Measurements from ENCODE around the gene CHST1.

Gene CHST1, protein sequence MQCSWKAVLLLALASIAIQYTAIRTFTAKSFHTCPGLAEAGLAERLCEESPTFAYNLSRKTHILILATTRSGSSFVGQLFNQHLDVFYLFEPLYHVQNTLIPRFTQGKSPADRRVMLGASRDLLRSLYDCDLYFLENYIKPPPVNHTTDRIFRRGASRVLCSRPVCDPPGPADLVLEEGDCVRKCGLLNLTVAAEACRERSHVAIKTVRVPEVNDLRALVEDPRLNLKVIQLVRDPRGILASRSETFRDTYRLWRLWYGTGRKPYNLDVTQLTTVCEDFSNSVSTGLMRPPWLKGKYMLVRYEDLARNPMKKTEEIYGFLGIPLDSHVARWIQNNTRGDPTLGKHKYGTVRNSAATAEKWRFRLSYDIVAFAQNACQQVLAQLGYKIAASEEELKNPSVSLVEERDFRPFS

DNA sequence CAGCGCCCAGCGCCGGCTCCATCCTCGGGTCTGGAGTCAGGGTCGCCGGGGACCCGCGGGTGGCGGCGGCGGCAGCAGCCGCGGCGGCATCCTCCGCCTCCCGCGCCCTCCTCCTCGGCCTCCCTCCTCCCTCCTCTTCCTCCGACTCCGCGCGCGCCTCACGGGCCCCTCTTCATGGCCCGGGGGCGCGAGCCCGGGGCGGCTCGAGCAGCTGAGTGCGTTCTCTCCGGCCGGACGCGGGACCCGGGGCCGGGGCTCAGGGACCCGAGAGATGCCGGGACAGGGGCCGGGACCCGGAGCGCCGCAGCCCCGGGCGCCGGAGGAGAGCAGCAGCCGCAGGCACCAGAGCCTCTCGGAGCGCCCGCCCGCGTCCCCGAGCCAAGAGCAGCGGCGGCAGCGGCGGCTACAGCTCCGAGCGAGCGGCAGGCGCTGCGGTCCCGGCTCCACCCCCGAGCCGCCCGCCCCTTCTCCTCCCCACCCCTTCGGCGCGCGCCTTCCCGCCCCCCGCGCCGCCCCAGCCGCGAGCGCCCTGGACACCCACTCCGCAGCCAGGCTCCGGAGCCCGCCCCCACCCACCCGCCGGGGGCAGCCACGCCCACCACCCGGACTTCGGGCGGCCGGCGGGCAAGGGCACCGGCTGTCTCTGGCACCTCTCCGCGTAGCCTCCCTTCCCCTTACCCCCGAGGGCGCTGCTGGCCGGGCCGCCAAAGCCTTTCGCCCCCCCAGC, at the start of gene CHST1:
Gene CHST1 (minus strand): TSS at position 417 of the 727 bp plus-strand sequence. CDS start 14,699 bp downstream, outside the sequence.
- no peak for DNase-seq (ENCODE audit: low read depth)

DNA sequence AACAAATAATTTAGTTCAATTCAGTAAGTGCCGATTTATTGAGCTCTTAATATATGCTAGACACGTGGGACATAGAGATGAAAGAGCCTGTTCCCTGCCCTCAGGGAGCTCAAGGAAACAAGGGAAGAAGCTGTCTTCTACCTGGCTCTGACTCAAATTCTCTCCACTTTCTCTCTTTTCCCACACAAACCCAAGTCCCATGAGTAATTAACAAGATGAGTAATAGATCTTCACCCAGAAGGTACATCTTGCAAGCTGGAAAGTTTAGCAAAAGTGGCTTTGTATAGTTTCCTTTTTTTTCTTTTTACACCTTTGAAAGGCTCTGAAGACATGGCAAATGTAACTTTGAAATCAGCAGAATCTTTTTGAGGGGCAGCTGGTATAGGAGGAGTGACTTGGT, 48.2 kb upstream of the CHST1 start:
- DNase-seq (ENCODE audit: low read depth) = no peak

DNA sequence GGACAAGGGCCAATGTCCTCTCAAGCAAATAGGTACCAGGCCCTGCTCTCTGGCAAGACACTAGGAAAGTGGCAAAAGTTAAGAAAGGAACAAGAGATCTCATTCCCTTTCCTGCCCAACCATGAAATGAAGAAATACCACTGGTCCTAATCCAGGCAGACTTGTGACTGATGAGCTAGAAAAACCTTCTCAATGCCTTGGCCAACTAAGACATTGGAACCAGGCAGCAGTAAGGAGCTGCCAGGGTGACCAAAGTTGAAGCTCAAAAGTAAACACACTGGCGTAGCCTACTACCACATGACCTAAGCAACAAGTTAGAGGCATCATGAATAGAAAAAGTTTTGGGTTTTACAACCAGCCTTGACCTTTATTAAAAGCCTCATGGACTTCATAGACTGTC, 45.1 kb upstream of the CHST1 start:
- DNase-seq (ENCODE audit: low read depth) = no peak

DNA sequence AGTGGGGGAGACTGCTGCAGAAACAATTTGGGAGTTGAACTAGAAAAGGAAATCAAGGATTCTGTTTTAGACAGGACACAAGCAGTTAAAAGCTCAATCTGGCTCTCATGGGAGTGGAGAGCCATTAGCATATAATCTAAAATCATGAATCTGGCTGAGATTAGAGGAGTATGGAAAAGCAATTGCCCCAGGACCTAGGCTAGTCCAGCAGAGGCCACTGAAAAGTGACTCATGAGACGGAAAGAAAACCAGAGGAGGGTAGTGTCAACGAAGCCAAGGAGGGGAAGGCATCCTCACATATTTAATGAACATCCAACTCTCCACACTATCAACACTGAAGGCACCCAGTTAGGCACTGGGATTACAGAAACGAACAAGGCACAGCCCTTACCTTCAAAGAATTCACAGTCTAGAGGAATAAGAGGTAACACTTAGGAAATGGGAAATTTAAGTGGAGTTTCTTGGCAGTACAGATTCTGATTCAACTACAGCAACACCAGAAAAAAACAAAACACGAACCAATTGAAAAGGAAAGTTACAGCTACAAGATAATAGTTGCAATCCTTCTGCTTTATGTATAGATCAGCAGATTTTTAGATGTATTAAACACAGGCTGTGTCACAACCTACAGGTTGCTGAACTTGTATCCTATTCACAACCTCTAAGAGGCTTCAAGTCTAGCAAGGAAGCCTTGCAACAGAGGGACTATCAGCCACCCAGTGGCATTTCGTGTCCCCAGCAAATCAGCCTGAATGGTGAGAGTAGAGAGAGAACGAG, 43.7 kb upstream of the CHST1 start:
- no peak for DNase-seq (ENCODE audit: low read depth)

DNA sequence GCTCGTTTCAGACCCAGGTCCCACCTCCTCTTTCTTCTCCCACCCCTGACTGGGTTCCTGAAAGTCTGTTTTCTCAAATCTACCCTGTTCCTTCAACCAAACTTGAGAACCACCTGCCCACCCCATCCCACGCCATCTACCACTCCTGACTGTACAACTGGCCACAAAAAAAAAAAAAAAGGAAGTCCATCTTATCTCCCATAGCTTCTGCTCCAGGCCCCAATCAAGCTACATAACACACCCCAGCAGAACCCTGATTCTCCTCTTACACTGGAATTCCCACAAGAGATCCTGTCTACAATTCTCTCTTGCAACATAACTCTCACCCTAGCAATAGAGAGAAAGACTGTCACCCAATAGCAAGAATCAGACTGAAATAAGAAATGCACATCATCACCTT, 39.2 kb upstream of the CHST1 start:
- no peak for DNase-seq (ENCODE audit: low read depth)

DNA sequence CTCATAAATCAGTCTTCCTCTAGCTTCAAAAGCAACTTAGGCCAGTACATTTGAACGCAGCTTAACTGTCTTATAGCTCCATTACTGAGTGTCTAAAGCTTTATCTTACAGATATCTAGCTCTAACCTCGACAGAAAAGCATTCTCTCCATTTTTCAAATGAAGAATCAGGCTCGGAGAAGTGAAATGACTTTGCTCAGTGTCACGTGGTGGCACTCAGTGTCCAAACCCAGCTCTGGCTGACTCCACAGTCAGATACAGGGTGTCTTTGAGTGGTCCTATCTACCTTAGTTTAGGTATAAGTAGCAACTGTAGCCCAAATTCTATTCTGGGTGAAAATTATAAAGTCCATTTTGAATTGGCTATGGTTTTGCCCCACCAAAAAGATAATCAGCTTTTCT, 38.7 kb upstream of the CHST1 start:
- DNase-seq (ENCODE audit: low read depth) = no peak

DNA sequence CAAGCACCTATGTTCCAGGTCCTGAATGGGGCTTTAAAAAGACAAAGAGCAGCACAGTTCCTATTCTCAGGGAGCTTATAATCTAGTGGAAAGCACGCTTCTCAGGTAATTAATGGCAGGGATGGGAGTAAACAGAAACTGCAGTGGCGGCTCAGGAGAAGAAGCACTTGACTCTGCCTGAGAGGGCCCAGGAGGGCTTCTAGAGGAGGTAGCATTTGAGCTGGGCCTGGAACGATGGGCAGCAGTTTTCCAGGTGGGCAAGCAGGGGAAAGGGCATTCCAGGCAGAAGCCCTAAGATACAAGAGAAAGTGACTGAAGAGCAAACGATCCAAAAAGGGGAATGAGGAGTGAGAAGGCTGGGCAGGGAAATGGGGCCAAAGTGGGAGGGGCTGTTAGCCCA, 37.1 kb upstream of the CHST1 start:
- no peak for DNase-seq (ENCODE audit: low read depth)

DNA sequence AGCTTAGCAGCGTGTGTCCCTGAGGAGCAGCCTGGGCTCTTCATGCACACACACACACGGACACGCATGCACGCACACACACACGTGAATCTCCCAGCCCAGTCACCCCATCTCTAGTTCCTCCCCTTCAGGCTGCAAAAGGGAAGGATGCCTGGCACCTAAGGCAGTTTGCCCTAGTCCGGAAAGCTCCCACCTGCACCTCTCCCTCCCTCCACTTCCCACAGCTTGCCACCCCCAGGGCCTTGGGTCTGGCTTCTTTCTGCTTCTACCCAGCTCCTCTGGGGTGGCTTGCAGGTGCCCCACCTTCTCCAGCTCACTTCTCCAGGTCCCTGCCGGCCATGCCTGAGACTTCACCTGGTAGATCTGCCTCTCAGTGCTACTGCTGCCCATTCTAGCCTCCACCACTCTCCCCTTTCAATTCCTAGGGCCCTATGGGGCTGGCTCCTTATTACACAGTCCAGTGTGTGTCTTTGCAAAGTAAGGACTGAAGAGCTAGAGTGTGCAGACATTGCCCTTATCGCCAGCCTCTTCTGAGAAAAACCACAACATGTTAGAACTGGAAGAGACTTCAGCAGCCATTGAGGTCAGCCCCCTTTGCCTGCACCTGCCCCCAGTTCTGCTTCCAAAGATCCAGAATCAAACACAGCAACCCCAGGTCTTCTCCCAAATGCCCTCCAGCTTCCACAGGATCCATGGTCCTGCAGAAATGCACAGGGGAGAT, 33.5 kb upstream of the CHST1 start:
- no peak for DNase-seq (ENCODE audit: low read depth)

DNA sequence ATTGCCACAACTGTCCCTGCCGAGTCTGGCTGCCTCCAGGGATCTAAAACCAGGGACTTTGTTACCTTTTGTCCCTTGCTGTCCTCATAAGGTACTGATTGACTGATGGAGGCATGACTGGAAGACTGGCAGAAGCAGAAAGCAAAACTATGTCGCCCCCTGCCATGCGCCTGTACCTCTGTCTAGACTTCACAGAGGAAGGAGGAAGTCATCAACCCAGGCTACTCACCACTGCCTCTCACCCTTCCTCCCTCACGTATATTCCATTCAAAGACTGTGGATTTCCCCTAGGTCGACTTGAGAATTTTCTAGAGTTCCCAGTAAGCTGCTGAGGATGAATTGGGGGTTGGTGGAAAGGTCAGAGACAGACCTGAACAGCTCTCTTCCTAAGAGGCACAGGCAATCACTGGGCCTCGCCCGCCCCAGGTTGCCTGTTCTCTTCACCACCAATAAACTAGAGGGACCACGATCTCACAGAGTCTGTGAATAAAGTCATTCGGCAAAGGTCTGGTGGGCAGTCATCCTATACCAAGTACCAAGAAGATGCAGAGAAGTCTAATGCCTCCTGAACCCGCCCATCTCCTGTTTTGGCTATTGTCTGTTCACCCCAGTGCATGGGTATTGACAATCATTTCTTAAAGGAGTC, 27.5 kb upstream of the CHST1 start:
- DNase-seq (ENCODE audit: low read depth) = no peak

DNA sequence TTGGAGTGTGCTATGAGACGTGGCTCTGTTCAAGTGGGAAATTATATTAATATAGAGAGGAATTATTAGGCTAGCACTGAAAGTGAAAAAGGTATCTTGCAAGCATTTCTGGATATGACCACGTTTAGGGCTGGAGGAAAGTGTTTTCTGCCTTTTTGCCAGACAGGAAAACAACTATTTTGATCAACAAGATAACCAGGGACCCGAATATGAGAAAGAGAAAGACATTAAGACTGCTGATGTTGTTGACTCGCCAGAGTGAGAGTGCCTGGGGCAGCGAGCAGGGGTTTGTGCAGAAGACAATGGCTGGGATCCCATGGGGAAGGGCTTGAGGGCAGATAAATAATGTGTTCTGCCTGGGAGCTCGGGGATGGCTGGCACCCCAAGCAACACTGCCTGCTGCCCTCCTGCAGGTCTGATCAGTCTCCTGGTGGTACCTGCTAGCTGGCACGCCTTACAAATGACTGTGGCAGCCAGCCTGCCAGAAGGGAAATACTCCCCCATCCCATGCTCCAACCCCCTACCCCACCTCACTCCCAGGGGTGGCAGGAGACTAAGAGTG, 23.1 kb upstream of the CHST1 start:
- no peak for DNase-seq (ENCODE audit: low read depth)

DNA sequence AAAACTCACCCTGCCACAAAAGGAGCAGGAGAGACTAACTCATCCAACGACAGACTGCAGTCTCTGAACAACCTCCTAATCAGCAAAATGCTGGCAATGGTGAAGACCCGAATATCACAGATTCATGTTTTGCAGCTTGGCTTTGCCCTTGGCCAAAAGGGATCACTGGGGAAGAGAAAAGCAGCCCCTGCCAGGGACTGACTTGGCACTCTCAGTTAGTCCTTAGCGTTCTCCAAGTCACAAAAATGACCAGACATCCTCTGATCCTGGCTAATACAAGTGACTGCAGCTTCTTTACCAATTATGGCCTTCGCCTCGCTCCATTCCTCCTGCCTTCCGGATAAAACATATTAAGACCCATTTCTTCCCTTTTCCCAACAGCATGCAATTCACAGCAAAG, 22.4 kb upstream of the CHST1 start:
- no peak for DNase-seq (ENCODE audit: low read depth)

DNA sequence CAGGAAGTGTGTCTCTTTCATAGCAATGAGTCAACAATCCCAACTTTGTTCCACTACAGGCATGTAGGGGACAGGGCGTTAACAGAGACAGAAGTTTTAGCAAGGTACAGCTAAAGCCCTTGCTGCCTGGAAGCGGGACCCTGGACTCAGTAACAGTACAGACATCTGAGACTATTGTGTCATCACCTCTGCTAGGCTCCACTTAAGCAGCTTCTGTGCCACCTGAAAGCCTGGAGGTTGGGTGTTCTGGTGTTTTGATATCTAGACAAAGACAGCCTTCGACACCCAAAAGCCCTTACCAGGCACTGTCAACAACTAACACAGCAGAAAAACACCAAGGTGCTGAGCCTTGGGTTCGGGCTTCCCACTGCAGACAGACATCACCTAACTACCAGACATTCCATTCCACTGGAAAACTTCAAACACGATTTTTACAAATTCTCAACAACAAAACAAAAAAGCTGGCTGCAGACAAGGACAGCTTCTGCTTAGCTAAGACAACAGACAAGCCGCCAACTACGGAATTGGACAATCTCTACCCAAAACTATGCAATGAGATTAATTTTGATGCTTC, 20.6 kb upstream of the CHST1 start:
- no peak for DNase-seq (ENCODE audit: low read depth)

DNA sequence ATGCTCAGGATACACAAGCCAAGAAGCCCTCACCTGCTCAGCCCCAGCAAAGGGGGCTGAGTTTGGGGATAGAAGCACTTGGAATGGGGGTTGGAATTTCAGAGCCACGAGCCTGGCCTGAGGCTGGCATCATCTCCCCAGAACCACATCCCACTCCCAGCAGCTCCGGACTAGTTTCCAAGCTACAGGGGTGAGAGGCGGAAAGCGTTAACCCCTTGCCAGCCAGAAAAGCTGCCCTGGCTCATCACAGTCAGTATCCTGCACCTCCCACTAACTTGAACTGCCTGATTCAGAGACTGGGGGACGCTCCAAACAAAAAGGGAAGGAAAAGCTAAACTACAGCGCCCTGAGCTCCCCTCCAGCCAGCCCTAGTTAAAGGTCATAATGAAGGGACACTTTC, 19.0 kb upstream of the CHST1 start:
- DNase-seq (ENCODE audit: low read depth) = no peak

DNA sequence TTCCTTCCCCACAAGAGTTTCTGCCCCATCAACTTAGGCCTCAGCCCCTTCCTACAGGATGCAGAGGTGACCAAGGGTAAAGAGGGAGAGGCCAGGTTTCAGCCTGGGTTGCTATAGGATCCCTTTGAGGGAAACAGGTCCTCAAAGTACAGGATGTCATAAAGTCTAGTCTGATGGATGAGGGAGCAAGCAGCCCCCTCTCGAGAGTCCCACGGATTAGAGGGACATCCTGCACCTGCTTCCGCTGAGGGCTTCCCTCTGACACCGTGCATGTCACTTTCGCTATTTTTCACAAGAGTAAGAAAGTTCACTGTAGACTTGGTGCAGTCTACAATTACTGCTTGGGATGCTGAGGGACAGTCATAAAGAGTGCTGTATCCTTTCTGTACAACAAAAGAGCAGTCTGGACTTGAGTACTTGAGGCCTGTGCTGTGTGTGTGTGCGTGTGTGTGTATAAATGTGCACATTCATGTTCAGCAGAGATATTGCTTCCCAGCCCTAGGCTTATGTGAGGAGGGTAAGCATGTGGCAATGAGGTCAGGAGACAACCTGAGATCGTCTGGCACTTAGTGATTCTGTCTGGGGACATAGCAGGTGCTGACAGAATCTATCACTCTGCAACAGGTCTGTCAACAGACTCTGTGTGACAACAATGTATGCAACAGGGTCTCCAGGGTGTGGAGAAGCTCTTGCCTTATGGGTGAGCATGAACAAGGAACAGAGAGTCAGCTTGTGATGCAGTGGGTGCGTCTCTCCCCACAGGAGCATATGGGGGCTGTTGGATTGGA, 18.0 kb upstream of the CHST1 start:
- no peak for DNase-seq (ENCODE audit: low read depth)

DNA sequence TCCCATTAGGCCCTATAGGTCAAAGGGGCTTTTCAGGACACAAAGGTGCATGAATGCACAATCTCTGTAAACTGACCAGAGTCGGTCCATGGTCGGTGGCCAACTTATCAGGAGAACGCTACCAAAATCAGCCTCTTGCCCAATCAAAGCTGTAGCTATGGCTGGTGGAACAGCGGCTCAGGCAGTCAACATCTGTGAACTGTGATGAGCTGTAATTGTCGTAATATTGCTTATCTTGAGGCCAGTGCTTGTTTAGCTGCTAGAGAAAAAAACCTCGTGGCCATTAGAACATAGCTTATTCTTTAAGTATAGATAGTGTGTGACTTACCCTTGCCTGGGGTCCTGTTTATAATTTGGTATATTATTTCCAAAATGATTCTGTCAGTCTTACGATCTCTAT, 14.4 kb upstream of the CHST1 start:
- no peak for DNase-seq (ENCODE audit: low read depth)

DNA sequence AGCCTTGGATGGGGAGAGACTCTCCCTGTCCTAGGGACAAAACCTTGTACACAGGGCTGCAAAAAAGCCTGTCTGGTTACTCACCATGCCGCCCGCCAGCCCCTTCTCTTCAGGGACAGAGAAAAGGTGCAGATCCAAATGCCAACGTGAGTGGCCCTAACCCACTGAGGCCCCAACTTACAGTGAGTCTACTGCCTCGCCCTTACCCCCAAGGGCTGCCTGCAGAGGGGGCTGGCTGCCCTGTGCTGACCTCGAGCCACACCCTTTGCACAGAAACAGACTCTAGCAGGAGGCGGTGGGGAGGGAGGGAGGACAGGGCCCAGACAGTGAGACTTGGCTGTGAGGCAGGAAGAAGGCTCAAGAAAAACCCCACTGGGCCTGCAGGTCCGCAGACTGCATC, 13.6 kb upstream of the CHST1 start:
- DNase-seq (ENCODE audit: low read depth) = no peak

DNA sequence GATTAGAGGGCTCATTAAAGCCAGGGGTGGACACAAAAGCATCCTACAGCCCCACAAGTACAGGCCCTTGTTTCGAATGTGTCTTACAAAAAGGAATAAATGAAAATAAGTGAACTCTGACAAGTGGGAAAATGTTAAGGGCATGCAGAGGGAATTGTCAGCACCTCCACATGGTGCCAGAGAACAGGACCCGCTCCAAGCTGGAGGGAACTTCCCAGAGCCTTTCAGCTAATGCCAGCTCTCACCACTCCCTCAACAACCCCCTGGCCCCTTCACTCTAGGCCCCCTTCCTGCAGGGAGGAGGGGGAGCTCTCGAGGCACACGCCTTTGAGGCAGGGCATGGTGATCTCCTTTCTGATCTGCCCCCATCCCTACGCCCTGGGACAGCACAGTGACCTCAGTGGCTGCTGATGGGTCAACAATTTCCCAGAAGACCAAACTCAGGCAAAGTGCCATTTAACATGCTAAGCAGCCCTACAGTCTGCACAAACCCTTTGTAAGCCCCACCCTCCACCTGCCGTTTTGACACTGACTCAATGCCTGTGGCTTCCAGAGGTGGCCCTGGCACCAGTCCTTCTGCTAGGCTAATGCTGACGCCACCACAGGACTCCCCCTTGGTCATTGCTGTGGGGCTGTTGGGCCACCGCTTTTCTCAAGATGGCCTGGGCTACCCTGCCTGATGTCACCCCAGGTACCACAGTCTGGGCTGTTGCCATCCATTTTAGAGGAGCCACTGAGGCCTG, 12.5 kb upstream of the CHST1 start:
- no peak for DNase-seq (ENCODE audit: low read depth)

DNA sequence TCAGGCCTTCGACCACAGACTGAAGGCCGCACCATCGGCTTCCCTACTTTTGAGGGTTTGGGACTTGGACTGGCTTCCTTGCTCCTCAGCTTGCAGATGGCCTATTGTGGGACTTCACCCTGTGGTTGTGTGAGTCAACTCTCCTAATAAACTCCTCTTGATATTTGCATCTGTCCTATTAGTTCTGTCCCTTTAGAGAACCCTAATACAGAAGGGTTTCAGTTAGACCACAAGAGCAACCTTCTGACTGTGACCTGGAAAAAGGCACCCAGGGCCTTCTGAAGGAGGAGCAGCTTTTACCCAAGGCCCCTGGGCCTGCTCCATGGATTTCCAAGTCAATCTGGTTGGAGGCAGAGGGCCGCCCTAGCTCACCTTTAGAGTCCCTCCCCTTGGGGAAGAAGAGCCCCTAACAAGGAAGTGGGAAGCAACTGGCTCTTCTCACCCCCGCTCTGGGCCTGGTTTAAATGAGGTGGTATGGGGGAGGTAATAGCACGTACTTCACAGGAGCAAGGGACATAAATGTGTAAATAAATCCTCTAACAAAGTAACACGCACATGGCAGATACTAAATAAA, 11.2 kb upstream of the CHST1 start:
- DNase-seq (ENCODE audit: low read depth) = no peak

DNA sequence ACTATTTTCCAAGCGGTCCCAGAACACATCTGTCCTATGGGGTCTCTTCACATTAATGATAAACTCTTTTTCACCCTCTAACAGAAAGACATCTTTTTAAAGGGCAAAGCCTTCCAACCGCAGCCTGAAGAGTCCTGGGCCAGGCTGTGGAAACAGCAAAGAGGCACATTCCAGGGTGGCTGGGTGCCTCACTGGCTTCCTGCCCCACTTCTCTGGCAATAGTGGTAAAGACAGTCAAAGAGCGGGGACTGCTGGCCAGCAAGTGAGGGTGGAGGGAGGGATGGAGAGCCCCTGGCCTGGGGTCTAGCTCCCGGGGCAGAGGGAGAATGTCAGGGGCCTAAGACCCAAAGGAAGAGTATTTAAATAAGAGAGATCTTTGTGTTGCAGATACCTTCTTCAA, 10.2 kb upstream of the CHST1 start:
- no peak for DNase-seq (ENCODE audit: low read depth)
